ENCODE results near the gene ARHGEF40.

The ARHGEF40 gene

GRCh38 chr14:21084998-21085853 lies 15.1 kb downstream of the ARHGEF40 start:
- DNase-seq, result no peak

- DNase-seq, result no peak
Observed at GRCh38 chr14:21086908-21087293, 16.8 kb downstream of the ARHGEF40 start.

- peak; percentile 79 for DNase-seq
Observed at GRCh38 chr14:21087294-21088091, 17.4 kb downstream of the ARHGEF40 start.

- no peak for DNase-seq
Observed at GRCh38 chr14:21088687-21089086, 18.6 kb downstream of the ARHGEF40 start.

GRCh38 chr14:21089271-21089670 lies 19.2 kb downstream of the ARHGEF40 start:
- DNase-seq, result no peak

DNA sequence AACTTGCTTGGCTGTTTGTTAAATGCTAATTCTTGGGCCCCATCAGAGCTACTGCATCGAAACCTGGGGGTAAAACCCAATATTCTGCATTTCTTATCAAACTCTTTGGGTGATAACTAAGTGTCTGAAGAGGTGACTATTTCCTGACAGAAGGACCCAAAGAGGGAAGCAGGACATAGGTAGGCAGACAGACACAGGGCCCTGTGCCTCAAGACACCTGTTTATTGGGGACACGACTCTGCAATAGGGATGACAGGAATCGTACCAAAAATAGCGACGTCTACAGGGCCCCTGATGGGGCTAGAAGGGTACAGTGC lies 19.7 kb downstream of the ARHGEF40 start:
- no peak for DNase-seq

GRCh38 chr14:21090194-21090939 lies 20.3 kb downstream of the ARHGEF40 start:
- no peak for DNase-seq

- no peak for DNase-seq
Observed at GRCh38 chr14:21090940-21091663, 21.0 kb downstream of the ARHGEF40 start.

GRCh38 chr14:21091821-21092272 lies 21.7 kb downstream of the ARHGEF40 start:
- no peak for DNase-seq

DNA sequence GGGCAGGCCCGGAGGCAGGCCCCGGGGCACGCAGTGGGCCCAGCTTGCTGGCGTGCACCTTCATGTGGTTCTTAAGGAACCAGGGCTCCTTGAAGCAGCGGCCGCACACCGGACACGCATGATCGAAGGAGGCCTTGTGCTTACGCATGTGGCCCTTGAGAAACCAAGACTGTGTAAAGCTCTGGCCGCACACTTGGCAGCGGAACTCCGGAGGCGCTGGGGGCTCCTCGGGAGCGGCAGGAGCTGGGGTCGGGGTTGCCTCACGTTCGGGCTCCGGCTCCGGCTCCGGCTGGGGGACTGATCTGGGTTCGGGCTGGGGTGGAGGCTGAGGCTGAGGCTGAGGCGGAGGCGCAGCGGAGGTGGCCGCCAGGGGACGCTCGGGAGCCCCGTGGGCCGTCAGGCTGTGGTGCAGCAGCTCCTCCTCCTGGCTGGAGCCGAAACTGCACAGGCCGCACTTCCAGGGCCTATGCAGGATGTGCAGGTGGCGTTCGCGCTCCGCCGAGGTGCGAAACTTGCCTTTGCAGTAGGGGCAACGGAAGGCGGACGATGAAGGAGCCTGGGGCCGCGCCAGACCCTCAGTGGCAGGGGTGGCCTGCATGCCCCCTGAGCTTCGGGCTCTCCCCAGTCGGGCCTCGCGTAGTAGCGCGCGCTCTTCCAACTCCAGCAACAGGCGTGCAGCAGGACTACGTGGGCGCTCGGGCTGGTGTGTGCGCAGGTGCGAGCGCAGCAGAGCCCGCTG lies 22.3 kb downstream of the ARHGEF40 start:
- peak; percentile 92 for DNase-seq

GRCh38 chr14:21093018-21093417 lies 22.9 kb downstream of the ARHGEF40 start:
- DNase-seq, result no peak

DNA sequence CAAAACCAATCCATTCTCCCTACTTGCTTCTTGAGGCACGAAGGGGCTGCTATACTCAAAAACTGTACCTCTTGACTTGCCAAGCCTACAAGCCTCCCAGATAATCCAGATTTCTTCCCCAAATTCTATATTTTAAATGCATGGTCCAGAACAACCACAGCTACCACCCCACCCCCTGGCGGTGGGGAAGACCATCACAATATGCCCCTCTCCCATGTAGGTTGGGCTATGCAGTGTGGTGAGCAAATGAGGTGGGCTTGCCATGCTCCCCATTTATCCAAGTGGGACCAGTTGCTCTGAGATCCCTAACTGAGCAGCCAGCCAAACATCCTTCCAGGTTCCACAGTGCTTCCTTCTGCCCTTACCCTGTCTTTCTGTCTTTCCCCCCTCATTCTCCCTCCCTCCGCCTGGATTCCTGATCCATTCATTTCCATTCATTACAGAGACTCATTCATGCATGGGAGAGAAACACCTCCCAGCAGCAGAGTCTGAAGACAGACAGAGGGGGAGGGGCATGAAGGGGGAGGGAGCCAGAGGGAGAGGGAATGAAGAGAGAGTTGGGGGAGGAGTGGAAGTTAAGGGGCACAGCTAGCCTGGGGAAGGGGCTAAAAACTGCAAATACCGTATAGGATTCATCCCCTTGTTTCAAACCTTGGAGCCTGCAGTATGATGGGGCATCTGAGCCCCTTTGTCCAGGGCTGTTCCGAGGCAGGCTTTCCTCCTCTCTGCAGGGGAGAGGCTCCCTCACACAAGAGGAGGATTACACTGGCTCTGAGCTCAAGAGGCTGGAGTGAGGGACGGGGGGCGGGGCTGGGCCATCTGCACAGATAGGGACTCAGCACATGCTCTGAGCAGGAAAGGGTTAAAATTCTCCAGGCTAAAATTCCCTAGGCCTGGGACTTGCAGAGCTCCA lies 23.9 kb downstream of the ARHGEF40 start:
- no peak for DNase-seq

DNA sequence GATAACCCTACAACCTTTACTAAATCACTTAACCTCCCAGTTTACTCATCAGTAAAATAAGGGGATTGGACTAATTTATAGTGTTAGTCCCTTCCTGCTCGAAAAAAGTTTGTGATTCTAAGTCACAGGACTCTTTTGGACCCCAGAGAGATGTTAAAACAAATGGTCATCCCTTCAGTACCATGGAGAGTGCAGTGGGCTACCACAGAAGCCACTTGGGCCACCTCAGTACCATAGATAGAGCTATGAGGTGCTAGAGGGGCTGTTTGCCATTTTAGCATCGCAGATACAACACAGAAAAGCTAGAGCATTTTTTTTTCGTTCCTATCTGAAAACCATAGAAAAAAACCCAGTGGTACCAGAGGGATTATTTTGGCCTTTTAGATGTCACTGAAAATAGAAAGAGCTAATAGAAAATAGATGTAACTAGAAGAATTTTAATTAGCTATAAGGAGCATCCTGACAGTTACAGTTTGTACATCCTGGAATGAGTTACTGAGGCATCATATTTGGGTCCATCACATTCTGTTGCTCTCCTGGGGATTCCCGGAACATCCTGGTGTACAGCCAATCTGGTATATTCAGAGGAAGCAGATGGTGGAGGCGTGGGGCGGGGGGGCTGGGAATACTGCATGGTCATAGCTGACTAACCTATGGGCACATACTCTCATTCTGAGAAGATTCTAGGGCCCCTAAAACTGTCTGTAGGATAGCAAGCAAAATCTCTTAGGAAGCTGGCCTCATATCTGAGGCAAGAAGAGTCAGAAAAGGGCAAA lies 25.5 kb downstream of the ARHGEF40 start:
- no peak for DNase-seq

DNA sequence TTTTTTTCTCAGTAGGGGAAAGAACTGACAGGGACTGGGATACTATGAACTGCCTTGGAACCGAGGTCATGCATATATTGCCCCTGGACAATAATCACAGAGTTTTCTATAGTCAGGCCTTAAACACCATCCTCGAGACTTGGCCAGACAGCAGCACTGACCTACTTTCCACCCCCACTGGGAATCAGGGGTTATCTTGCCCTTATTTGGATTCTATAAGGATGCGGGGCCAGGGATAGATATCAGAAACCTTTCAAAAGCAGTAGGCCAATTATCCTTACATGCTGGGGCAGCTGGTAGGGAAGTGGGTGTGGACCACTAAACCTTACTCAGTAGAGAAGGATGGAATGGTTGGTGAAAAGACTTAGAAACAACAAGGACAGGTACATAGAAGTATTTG lies 26.3 kb downstream of the ARHGEF40 start:
- DNase-seq, result no peak

- no peak for DNase-seq
Observed at GRCh38 chr14:21096978-21097635, 27.0 kb downstream of the ARHGEF40 start.

DNA sequence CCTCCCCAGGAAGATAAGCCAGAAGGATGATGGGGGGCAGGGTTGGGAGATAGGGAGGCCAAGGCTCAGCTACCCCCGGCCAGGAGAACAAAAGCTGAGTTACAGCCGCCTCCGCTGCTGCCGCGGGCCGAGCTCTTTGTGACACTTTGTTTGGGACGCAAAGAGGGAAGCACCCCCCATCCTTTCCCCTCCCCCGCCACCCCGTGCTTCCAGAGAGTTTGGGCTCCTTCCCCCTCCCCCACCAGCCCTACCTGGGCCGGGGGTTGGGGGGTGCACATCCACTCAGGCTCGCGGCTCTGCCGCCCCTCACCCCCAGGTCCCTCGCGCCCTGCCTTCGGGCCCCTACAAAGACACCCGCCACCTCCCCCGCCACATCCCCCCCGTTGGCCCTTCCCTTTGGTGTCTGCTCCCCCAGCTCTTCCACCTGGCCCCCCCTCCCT lies 27.6 kb downstream of the ARHGEF40 start:
- no peak for DNase-seq

DNA sequence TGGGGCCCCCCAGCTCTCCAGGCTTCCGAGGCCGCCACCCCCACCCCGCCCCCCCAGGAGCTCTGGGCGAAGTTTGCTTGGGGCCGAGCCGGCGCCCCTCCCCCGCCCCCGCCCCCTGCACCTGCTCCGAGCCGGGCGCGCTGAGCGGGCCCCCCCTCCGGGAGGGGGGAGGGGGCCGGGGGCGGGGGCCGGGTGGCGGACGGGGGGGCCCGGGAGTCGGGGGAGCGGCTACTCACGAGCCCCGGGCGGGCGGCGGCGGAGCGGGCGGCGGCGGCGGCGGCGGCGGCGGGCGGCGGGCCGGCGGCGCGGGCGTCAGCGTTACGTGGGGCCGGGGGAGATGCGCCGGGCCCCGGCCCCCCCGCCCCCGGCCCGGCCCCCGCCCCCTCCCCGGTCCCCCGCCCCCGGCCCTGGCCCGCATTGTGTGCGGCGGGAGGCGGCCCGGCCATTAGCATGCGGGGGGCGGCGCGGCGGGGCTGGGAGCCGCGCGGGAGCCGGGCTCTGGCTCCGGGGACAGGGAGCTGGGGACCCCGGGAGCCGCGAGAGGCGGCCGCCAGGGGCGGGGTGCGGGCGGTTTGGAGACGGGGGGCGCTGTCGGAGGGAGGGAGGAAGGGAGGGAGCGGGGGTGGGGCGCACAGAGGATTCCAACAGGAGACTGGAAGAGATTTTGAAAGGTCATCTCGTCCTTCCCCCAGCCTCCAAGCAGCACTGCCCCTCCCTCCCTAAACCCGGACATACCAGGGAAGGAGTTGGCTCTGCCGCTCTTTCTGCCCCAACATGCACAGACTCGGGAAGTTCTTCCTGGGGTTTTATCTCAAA lies 28.2 kb downstream of the ARHGEF40 start, which contains the start of gene ZNF219:
Gene ZNF219 (minus strand): TSS at position 580 of the 816 bp plus-strand sequence. CDS start 5,064 bp downstream, outside the sequence.
- no peak for DNase-seq

DNA sequence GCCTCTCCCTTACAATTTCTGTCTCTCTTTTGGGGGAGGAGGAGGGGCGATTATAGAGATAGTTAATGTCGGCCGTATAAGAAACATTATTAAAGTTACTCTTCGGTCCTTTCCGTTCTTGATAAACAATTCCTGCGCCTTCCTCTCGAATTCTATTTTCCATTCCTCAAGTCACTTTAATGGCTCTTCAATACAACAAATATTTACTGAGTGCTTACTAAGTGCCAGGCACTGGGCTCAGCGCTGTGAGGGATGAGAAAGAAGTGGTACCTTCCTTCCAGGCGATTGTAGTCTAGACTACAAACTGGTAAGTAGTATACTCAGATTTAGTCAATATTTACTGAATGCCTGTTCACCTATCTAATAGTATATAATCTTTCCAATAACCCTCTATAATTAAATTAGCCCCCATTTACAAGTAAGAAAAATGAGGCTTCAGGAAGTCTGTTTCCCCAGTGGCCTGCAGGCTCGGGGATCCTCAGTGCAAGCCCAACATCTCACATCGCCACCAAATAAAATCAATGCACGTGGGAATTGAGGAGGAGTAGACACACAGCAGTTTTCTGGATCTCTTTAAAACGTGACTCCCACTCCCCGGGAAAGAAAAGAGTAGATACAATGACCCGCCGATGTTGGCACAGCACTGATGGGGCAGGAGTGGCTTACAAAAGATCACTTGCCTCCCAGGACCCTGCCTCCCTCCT lies 28.9 kb downstream of the ARHGEF40 start:
- no peak for DNase-seq
